ENCODE data around the gene CASP12.

The CASP12 gene

DNA sequence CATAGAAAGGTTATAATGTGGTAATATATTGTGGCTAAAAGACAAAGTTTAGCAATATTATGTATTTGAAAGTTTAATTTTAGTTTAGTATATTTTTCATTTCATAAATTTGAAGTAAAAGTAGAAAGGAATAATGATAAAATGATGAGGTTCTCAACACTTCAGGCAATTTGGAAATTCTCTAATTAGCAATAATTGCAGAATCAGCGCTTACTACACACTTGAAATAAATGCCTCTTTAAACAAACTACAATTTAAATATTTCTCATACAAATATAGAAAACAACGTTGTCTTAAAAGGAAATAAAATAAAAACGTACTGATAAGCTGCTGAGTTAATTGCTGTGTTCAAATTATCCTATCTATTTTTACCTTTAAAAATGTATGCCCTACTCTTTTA lies 25.9 kb downstream of the CASP12 start:
- no peak overlapping the region for H3K9ac ChIP-seq (ENCODE audit: low read length)
- peaks cover 5% of the 10 kb centered on the region for H3K4me1 ChIP-seq (ENCODE audit: insufficient read depth, low read length, severe bottlenecking)
- H3K36me3 ChIP-seq (ENCODE audit: insufficient read depth, low read length): no peaks in the 10 kb centered on the region
- no peak overlapping the region for H3K4me3 ChIP-seq (ENCODE audit: low read depth, low read length, poor library complexity, severe bottlenecking)
- H3K79me2 ChIP-seq (ENCODE audit: insufficient read depth, low read length): no peaks in the 10 kb centered on the region
- H3F3A ChIP-seq (ENCODE audit: insufficient read depth, low read length): no peaks in the 10 kb centered on the region; the same call in 1 of the 2 replicates
- TF ChIP-seq EZH2 (IDR thresholded peaks at IDR 0.05; ENCODE audit: borderline replicate concordance, low read length): no peak
- TF ChIP-seq, protein P1, sequence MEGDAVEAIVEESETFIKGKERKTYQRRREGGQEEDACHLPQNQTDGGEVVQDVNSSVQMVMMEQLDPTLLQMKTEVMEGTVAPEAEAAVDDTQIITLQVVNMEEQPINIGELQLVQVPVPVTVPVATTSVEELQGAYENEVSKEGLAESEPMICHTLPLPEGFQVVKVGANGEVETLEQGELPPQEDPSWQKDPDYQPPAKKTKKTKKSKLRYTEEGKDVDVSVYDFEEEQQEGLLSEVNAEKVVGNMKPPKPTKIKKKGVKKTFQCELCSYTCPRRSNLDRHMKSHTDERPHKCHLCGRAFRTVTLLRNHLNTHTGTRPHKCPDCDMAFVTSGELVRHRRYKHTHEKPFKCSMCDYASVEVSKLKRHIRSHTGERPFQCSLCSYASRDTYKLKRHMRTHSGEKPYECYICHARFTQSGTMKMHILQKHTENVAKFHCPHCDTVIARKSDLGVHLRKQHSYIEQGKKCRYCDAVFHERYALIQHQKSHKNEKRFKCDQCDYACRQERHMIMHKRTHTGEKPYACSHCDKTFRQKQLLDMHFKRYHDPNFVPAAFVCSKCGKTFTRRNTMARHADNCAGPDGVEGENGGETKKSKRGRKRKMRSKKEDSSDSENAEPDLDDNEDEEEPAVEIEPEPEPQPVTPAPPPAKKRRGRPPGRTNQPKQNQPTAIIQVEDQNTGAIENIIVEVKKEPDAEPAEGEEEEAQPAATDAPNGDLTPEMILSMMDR (IDR thresholded peaks at IDR 0.05; ENCODE audit: low read length): no peak
- no peaks in the 10 kb centered on the region for H3K9me3 ChIP-seq (ENCODE audit: low read length)
- no peaks in the 10 kb centered on the region for H3K9me2 ChIP-seq (ENCODE audit: low read depth, low read length)
- no peaks in the 10 kb centered on the region for H4K20me1 ChIP-seq (ENCODE audit: insufficient read depth, low read length)
- no peaks in the 10 kb centered on the region for H3K27me3 ChIP-seq (ENCODE audit: insufficient read depth, low read length)
- no peak overlapping the region for H2AFZ ChIP-seq (ENCODE audit: low read length)
- H3K27ac ChIP-seq (ENCODE audit: low read depth, low read length, poor library complexity, severe bottlenecking): no peak overlapping the region
- H3K4me2 ChIP-seq (ENCODE audit: low read length): no peak overlapping the region

DNA sequence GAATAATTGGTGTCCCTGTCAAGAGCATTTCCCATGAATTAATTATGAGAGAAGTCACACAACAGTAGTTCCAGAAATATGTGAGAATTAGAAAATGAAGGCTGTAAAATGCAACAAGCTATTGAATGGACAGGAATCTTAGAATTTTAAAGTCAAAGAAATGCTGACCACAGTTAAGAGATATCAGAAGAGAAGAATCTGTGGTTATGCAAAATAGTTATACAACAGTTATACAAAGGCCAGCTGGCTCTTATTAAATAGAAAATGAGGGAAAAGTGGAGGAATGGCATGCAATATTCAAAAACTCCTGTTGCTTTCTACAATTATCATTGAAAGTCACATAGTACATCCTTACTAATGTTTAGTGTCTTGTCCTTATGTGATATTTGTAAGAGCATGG lies 27.4 kb downstream of the CASP12 start:
- H3K27ac ChIP-seq (ENCODE audit: low read depth, low read length, poor library complexity, severe bottlenecking): no peak overlapping the region
- H3K9ac ChIP-seq (ENCODE audit: low read length): no peak overlapping the region
- no peaks in the 10 kb centered on the region for H3K27me3 ChIP-seq (ENCODE audit: insufficient read depth, low read length)
- no peak for TF ChIP-seq EZH2 (IDR thresholded peaks at IDR 0.05; ENCODE audit: borderline replicate concordance, low read length)
- TF ChIP-seq, protein P1 (IDR thresholded peaks at IDR 0.05; ENCODE audit: low read length): no peak
- no peaks in the 10 kb centered on the region for H3K36me3 ChIP-seq (ENCODE audit: insufficient read depth, low read length)
- H2AFZ ChIP-seq (ENCODE audit: low read length): no peak overlapping the region
- H3K9me2 ChIP-seq (ENCODE audit: low read depth, low read length): no peaks in the 10 kb centered on the region
- no peak overlapping the region for H3K4me3 ChIP-seq (ENCODE audit: low read depth, low read length, poor library complexity, severe bottlenecking)
- no peak overlapping the region for H3K4me2 ChIP-seq (ENCODE audit: low read length)
- H4K20me1 ChIP-seq (ENCODE audit: insufficient read depth, low read length): no peaks in the 10 kb centered on the region
- no peaks in the 10 kb centered on the region; the same call in 1 of the 2 replicates for H3F3A ChIP-seq (ENCODE audit: insufficient read depth, low read length)
- no peaks in the 10 kb centered on the region for H3K79me2 ChIP-seq (ENCODE audit: insufficient read depth, low read length)
- no peaks in the 10 kb centered on the region for H3K4me1 ChIP-seq (ENCODE audit: insufficient read depth, low read length, severe bottlenecking)
- no peaks in the 10 kb centered on the region for H3K9me3 ChIP-seq (ENCODE audit: low read length)

DNA sequence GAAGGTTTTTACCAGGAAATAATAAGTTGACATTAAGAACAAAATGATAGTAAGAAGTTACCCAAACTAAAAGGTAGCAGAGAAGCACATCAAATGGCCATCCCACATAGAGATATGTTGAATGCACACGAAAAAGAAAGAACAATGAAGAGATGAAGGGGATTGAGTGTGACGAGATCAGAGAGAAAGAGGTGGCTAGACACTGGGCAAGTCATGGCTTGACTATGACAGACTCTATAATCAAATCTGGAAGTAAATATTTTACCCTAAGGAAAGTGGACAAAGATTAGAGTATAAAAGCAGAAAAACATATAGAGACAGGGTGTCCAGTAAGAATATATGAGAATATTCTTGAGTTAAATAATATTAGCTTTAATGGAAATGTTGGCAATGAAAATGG lies 31.4 kb downstream of the CASP12 start:
- Histone ChIP-seq H3K9ac (ENCODE audit: low read length) (no peak overlapping the region), H3K4me1 (ENCODE audit: insufficient read depth, low read length, severe bottlenecking) (no peaks in the 10 kb centered on the region), H4K20me1 (ENCODE audit: insufficient read depth, low read length) (no peaks in the 10 kb centered on the region), H3F3A (ENCODE audit: insufficient read depth, low read length) (no peaks in the 10 kb centered on the region; the same call in 1 of the 2 replicates), H2AFZ (ENCODE audit: low read length) (no peak overlapping the region), H3K9me3 (ENCODE audit: low read length) (no peaks in the 10 kb centered on the region), H3K79me2 (ENCODE audit: insufficient read depth, low read length) (no peaks in the 10 kb centered on the region), H3K9me2 (ENCODE audit: low read depth, low read length) (no peaks in the 10 kb centered on the region), H3K27ac (ENCODE audit: low read depth, low read length, poor library complexity, severe bottlenecking) (no peak overlapping the region), H3K4me3 (ENCODE audit: low read depth, low read length, poor library complexity, severe bottlenecking) (no peak overlapping the region), H3K36me3 (ENCODE audit: insufficient read depth, low read length) (no peaks in the 10 kb centered on the region), H3K4me2 (ENCODE audit: low read length) (no peak overlapping the region), H3K27me3 (ENCODE audit: insufficient read depth, low read length) (no peaks in the 10 kb centered on the region)
- TF ChIP-seq, protein P1 (IDR thresholded peaks at IDR 0.05; ENCODE audit: low read length): no peak
- TF ChIP-seq EZH2 (IDR thresholded peaks at IDR 0.05; ENCODE audit: borderline replicate concordance, low read length): no peak

Measured in OCI-LY1 (cell line).